Esophagus (tissue), 2 donors: ENCODE data around the gene NAP1L1. TPM values are rescaled to one million over a fixed set of nuclear protein-coding genes. Genes with fewer than 3 reads are reported as not detected.
A peak's percentile ranks its signal among the peaks of the same experiment; 100 is the strongest.

ENCODE experiments used
- H3K27ac ChIP-seq, 2 donors: one replicate each; pipeline ENCODE4 v1.5.1; 2013; ENCODE audit warnings: low read depth in 2 of 2, mild to moderate bottlenecking in 2 of 2, inconsistent platforms in 1 of 2, low read length in 1 of 2, moderate library complexity in 1 of 2
- H3K27me3 ChIP-seq, 2 donors: one replicate each; pipeline ENCODE4 v1.6.1; 2013; ENCODE audit warnings: low read length in 2 of 2, control low read depth in 1 of 2, mild to moderate bottlenecking in 1 of 2; ENCODE audit not compliant: insufficient read depth in 2 of 2, control insufficient read depth in 1 of 2
- H3K36me3 ChIP-seq, 2 donors: one replicate each; pipeline ENCODE4 v1.6.1; 2013; ENCODE audit warnings: low read length in 1 of 2; ENCODE audit not compliant: control insufficient read depth in 2 of 2, insufficient read depth in 2 of 2
- H3K4me1 ChIP-seq, 2 donors: one replicate each; pipeline ENCODE4 v1.6.1; 2013; ENCODE audit warnings: low read length in 1 of 2; ENCODE audit not compliant: control insufficient read depth in 2 of 2, insufficient read depth in 2 of 2
- H3K4me3 ChIP-seq, 2 donors: one replicate each; pipeline ENCODE4 v1.5.1; 2013; ENCODE audit warnings: low read length in 2 of 2, mild to moderate bottlenecking in 2 of 2, low read depth in 1 of 2, moderate library complexity in 1 of 2
- H3K9me3 ChIP-seq, 2 donors: one replicate each; pipeline ENCODE4 v1.6.1; 2013; ENCODE audit warnings: mild to moderate bottlenecking in 2 of 2, low read depth in 1 of 2, low read length in 1 of 2, moderate library complexity in 1 of 2; ENCODE audit not compliant: control insufficient read depth in 2 of 2, insufficient read depth in 1 of 2
- WGBS, 2 donors: extraction: QIAGEN DNeasy Blood & Tissue Kit; methylation state at CpG; one replicate each; pipeline ENCODE4 v1.1.7; 2013; 5-methylcytosine and 5-hydroxymethylcytosine counted together
- polyA plus RNA-seq, 2 donors: library from polyadenylated mRNA; stranded (reverse); fragments of 200-250 nt; gene quantifications; one replicate each; pipeline ENCODE4 v1.2.3, GENCODE V29; 2013
- donor health status: healthy with polysubstance abuse.
- donor health status: Bipolar disorder and iron deficiency.

The NAP1L1 gene, protein sequence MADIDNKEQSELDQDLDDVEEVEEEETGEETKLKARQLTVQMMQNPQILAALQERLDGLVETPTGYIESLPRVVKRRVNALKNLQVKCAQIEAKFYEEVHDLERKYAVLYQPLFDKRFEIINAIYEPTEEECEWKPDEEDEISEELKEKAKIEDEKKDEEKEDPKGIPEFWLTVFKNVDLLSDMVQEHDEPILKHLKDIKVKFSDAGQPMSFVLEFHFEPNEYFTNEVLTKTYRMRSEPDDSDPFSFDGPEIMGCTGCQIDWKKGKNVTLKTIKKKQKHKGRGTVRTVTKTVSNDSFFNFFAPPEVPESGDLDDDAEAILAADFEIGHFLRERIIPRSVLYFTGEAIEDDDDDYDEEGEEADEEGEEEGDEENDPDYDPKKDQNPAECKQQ
- polyA plus RNA-seq, result 100 to 1,000 TPM; 100 to 145 TPM

- Histone ChIP-seq H3K4me3 (peak within 1 kb of the TSS; percentile 64 to 83), H3K27me3 (no peaks in the 10 kb centered on the region), H3K36me3 (no peaks in the 10 kb centered on the region), H3K27ac (peak within 1 kb of the TSS; percentile 94), H3K9me3 (no peaks in the 10 kb centered on the region), H3K4me1 (peaks cover 0 to 2% of the 10 kb centered on the region in 2 donors)
- WGBS, 2 donors, result 0% methylated on average over 91 to 100 of the region's 100 CpGs
Measured at GRCh38 chr12:76083904-76084862, at the start of gene NAP1L1. NAP1L1 (minus strand) TSS chr12:76084685; CDS start chr12:76074219, 10,466 bp downstream.

DNA sequence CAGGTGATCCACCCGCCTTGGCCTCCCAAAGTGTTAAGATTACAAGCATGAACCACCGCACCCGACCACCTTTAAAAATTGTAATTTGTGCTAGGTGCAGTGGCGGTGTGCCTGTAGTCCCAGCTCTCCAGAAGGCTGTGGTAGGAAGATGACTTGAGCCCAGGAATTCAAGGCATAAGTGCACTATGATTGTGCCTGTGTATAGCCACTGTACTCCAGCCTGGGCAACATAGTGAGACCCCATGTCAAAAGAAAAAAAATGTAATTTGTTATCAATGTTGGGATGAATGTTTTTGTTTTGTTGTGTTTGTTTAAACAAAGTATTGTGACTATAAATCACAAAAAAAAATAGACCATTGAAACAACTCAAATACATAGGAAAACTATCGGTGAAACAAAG, 43.1 kb upstream of the NAP1L1 start:
- Histone ChIP-seq H3K9me3 (no peaks in the 10 kb centered on the region), H3K27me3 (no peaks in the 10 kb centered on the region), H3K4me3 (no peak overlapping the region), H3K27ac (no peak overlapping the region), H3K36me3 (no peaks in the 10 kb centered on the region), H3K4me1 (no peaks in the 10 kb centered on the region)
- 94 to 96% methylated on average over 5 of the region's 5 CpGs for WGBS, 2 donors

GRCh38 chr12:76124456-76124855, 40.0 kb upstream of the NAP1L1 start:
- Histone ChIP-seq H3K27me3 (no peaks in the 10 kb centered on the region), H3K9me3 (no peaks in the 10 kb centered on the region), H3K27ac (no peak overlapping the region), H3K36me3 (no peaks in the 10 kb centered on the region), H3K4me3 (no peak overlapping the region), H3K4me1 (no peaks in the 10 kb centered on the region)
- 73 to 74% methylated on average over 5 of the region's 5 CpGs for WGBS, 2 donors

- Histone ChIP-seq H3K4me3 (no peak overlapping the region), H3K4me1 (no peaks in the 10 kb centered on the region), H3K27ac (no peak overlapping the region), H3K27me3 (no peaks in the 10 kb centered on the region), H3K9me3 (no peaks in the 10 kb centered on the region), H3K36me3 (no peaks in the 10 kb centered on the region)
- WGBS, 2 donors, result 45 to 53% methylated on average over 4 of the region's 4 CpGs
Measured at GRCh38 chr12:76123259-76124212, 39.1 kb upstream of the NAP1L1 start.

DNA sequence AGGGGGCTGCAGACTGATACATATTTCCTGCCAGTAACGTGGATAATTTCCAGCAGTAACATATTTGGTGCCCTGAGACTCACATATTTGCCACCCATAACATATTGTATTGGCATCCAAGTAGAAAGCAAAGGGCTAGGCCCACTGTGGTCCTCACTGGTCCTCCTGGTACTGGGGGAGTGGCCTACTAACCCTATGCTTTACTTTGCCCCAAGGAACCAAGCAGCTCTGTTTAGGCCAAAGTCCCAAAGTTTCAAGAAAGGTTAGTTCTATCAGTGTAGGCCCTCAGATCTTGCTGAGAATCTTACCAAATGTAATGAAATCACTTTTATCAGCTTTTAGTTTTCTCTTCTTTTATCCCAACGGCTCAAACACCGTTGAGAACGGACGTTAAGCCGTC, 35.4 kb upstream of the NAP1L1 start:
- H3K9me3 ChIP-seq, result no peaks in the 10 kb centered on the region
- WGBS, 2 donors, result 95% methylated on average over 6 of the region's 6 CpGs
- no peaks in the 10 kb centered on the region for H3K4me1 ChIP-seq
- H3K27ac ChIP-seq, result no peak overlapping the region
- H3K36me3 ChIP-seq, result no peaks in the 10 kb centered on the region
- no peak overlapping the region for H3K4me3 ChIP-seq
- no peaks in the 10 kb centered on the region for H3K27me3 ChIP-seq

DNA sequence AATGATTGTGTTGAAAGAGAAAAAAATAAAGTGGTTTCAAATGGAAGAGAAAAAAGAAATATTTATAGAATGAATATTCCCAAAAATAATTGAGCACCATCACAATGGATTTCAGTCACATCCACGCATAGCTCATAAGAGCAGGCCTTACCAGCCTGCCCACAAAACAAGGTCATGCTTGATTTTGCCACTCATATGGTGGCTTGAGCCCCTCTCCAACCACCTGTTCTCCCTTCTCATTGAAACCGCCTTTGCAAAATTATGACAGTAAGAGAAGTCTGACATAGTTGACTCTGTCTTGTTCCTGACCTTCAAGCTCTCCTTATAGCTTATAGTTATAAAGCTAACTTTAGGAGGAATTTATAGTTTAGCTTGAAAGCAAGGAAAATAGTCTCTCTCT, 33.3 kb upstream of the NAP1L1 start:
- WGBS, 2 donors, result 96 to 99% methylated on average over 2 of the region's 2 CpGs
- Histone ChIP-seq H3K4me3 (no peak overlapping the region), H3K36me3 (no peaks in the 10 kb centered on the region), H3K9me3 (no peaks in the 10 kb centered on the region), H3K4me1 (no peaks in the 10 kb centered on the region), H3K27me3 (no peaks in the 10 kb centered on the region), H3K27ac (no peak overlapping the region)

GRCh38 chr12:76117067-76117691, 32.7 kb upstream of the NAP1L1 start:
- Histone ChIP-seq H3K9me3 (no peaks in the 10 kb centered on the region), H3K27me3 (no peaks in the 10 kb centered on the region), H3K27ac (no peak overlapping the region), H3K4me1 (no peaks in the 10 kb centered on the region), H3K36me3 (no peaks in the 10 kb centered on the region), H3K4me3 (no peak overlapping the region)
- WGBS, 2 donors, result 72 to 90% methylated on average over 3 of the region's 3 CpGs

DNA sequence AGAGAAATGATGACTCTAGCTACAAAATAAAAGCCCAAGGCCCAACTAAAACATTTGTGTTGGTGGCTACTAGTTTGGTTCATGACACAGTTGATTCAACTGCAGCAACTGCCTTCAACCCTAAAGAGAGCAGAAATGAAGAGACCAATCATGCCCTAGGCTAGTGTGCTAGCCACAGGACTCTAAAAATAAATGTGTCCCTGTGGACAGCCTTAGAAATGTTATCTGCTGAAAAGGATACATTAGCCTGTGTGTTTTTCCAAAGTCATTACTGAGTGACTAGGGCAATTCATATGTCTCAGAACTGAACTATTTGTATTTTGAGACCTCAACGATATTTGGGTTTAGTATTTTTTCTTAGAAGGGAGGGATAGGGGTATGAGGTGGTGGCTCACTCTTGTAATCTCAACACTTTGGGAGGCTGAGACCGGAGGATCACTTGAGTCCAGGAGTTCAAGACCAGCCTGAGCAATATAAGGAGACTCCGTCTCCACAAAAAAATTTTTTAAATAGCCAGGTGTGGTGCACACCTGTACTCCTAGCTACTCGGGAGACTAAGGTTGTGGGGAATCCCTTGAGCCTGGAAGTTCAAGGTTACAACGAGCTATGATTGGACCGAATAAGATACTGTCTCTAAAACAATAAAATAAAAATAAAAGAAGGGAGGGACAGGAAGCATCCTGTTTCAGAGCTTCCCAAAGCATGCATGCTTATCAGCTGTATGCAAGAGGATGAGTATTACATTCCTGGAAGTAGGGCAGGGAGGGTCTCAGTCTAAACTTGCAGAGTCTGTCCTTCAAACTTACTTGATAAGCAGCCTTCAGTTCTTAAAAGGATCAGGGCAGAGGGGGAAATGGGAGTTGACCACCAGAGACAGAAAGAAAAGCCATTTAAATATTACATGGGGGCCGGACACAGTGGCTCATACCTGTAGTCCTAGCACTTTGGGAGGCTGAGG, 29.6 kb upstream of the NAP1L1 start:
- no peaks in the 10 kb centered on the region for H3K9me3 ChIP-seq
- 79 to 82% methylated on average over 7 of the region's 7 CpGs for WGBS, 2 donors
- H3K27ac ChIP-seq, result no peak overlapping the region
- no peaks in the 10 kb centered on the region for H3K36me3 ChIP-seq
- no peaks in the 10 kb centered on the region for H3K4me1 ChIP-seq
- H3K27me3 ChIP-seq, result no peaks in the 10 kb centered on the region
- no peak overlapping the region for H3K4me3 ChIP-seq
